ENCODE data around the gene CHKA.

CHKA gene

GRCh38 chr11:68121067-68121899 is at the start of gene CHKA:
Gene CHKA (minus strand): TSS chr11:68121388. CDS start chr11:68121177, 211 bp downstream.
- DNase-seq, result peak; percentile 89 to 98 (median 97)

DNA sequence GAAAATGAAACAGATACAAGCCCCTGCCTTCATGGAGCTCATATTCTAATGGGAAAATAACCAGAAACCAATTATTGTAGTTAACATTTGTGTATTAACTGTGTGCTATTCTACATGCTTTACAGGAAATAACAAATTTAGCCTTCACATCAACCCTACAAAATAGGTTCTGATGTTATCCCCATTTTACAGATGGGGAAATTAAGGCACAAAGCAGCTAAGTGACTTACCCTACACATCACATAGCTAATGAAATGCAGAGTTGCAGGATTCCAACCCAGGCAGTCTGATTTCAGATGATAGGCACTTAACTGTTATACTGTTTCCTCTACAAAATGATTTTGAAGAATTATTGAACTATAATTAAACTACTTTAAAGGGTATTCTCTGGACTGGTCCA is 48.3 kb upstream of the CHKA start:
- DNase-seq, result no peak

- DNase-seq, result no peak
These were observed 47.5 kb upstream of the CHKA start for GRCh38 chr11:68168694-68169093.

GRCh38 chr11:68167474-68167873 is 46.3 kb upstream of the CHKA start:
- DNase-seq, result no peak

DNA sequence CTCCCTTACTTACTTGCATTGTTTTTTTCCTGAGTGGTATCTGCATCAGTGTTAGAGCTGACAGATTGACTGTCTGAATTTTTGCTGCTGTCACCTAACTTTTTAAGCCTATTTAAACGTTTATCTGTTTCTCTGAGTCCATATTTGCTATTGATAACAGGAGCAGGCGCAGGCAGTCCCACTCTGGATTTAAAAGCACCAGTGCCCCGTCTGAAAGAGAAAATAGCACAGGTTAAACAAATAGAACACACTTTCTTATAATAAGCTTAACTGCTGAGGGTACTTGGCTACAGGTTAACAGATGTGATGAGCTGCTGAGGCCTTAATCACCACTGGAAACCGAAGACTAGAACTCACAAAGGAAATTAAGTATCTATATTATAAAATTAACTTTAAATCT is 45.8 kb upstream of the CHKA start:
- DNase-seq, result no peak

DNA sequence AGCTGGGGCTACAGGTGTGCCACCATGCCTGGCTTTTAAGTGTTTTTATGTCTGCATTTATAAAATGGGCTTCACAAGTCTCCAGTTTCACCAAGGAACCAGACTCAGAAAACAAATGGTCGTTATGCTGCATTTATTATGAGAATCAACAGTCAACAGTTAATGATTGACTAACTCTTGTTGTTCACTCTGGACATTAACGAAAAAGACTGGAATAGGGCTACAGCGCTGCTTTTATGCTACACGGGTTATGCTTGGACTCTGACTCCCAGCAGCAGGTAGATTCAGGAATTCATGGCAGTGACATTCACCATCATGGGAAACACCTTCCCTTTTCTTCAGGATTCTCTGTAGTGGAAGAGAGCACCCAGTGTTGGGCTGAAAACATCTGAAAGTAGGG is 44.4 kb upstream of the CHKA start:
- no peak for DNase-seq

GRCh38 chr11:68164437-68164836 is 43.2 kb upstream of the CHKA start:
- DNase-seq, result no peak

DNA sequence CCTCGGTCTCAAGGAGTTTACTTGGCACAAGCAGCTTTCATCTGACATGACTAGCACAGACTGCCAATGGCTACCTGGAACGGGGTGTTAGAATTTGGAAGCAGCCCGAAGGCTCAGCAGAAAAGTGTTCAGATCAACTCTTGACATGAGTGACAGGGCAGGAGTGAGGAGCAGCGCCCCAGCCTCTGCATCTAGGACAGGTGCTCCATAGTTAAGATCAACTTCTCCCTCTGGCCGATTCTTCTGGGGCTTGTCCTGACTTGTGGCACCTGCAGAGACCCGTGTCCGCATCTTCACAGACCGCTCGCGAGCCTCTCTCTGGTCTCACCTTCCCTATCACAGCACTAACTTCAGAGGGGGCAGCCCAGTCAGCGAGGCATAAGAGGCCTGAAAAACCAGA is 42.5 kb upstream of the CHKA start:
- DNase-seq, result no peak

GRCh38 chr11:68160100-68160695 is 39.0 kb upstream of the CHKA start:
- no peak for DNase-seq

GRCh38 chr11:68159665-68160064 is 38.5 kb upstream of the CHKA start:
- no peak for DNase-seq

DNA sequence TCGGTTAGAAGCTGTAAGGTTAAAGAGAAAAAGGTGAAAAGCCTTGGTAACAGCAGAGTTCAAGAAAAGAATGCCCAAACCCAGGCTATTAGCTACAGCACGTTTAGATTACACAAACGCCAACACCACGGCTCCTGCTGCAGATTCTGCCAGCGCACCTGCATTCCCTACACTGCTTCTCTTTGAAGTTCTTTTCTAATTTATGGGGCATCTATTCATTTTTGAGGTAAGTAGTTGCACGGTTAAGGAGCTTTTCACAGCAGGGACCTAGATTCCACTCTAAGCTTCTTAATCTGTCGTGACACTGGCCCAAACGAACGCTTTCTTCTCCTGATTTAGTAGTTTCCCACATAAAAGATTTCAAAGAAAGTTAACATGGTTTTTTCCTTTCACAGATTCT is 38.0 kb upstream of the CHKA start:
- no peak for DNase-seq

GRCh38 chr11:68158580-68158979 is 37.4 kb upstream of the CHKA start:
- DNase-seq, result no peak

DNA sequence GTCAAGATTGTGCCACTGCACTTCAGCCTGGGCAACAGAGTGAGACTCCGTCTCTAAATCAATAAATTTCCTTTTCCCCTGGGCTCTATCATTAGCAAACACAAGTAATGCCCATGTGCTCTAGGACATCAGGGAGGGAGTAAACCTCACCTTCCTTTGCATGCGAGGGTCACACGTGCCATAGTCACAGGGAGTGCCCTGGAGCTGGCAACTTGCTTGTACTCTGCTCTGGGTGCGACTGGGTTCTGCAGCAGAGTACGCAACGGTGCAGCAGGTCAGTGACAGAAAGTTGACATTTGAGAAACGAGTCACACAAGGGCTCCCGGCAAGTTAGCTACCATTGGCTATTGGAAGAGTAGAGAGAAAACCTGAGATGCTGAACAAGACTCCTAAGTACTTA is 32.6 kb upstream of the CHKA start:
- DNase-seq, result no peak

DNA sequence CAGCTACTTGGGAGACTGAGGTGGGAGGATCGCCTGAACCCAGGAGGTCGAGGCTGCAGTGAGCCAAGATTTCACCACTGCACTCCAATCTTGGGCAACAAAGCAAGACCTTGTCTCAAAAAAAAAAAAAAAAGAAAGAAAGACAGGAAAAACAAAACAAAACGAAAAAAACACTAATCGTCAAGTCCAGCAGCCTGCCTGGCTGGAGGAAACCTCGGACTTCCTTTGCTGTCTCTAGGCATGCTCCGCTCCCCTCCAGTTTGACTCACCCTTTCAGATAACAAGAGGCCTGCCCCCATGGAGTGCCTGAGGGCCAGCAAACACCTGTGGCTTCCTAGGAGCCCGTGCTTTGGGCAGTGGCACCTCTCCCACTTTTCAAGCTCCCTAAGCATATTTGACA is 28.8 kb upstream of the CHKA start:
- peak in 2 of 3 experiments; percentile 44 to 70 for DNase-seq

GRCh38 chr11:68149417-68149816 is 28.2 kb upstream of the CHKA start:
- DNase-seq, result peak in 2 of 3 experiments; percentile 76 to 95

GRCh38 chr11:68148879-68149278 is 27.7 kb upstream of the CHKA start:
- DNase-seq, result no peak

DNA sequence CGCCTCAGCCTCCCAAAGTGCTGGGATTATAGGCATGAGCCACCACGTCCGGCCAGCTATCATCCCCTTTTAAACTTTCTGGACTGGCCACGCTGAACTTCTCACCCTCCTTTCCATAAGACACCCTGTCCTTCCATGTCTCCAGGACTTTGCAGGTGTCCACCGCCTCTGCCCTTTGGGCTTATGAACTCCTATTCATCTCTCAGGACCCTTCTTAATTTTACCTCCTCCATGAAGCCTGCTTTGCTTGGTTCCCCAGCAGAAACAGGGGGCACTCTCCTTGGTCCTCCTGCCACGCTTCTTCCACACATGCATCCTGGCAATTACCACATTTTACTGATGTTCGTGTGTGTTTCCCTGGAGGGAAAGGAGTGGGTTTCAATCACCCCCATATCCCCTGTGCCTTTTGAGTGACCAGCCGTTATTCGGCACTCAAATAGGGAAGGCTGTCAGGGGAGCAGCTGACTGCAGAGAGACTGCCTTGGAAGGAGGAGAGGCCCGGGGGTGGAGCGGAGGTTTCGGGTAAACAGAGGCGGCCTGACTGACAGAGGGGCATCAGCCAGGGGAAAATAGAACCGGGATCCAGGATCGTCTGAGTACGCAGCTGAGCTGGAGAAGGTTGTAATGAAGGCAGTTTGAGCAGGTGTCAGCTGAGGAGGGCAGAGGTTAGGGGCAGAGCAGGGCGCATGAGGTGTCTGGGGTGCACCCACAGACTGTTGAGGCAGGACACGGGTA is 27.1 kb upstream of the CHKA start:
- DNase-seq, result no peak

DNA sequence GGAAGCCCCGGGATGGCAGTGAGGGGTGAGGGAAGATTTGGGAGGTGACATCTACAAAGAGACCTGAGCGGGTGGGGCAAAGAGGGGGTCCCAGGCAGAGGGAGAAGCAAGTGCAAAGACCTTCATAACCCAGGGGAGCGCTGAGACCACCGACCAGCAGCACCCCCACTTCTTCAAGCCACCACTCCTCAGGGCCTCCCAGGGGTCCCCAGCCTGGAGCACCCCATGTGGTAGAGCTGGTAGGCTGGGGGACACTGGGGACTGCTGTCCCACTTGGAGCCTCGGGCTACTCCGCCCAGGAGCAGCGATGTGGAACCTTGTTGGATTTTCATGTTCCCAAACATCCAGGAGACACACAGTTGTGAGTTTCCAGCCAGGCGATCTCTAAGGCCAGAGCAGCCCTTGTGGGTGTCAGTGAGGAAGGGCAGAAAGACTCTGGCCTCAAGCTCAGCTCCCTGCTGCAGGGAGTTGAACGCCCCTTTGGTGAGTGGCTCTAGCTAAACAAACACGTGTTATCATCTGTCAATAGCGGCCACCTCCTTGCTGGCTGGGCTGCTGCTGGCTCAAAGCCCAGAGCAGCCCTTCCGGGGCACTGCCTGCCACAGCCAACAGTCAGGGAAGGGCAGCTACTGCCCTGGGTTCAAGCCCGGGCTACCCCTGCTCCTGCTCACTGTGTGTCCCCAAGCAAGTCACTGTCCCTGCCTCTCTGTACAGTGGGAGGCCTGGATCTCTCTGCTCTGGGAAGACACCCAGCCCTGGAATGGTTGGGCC is 25.7 kb upstream of the CHKA start:
- peak; percentile 37 to 91 (median 79) for DNase-seq

DNA sequence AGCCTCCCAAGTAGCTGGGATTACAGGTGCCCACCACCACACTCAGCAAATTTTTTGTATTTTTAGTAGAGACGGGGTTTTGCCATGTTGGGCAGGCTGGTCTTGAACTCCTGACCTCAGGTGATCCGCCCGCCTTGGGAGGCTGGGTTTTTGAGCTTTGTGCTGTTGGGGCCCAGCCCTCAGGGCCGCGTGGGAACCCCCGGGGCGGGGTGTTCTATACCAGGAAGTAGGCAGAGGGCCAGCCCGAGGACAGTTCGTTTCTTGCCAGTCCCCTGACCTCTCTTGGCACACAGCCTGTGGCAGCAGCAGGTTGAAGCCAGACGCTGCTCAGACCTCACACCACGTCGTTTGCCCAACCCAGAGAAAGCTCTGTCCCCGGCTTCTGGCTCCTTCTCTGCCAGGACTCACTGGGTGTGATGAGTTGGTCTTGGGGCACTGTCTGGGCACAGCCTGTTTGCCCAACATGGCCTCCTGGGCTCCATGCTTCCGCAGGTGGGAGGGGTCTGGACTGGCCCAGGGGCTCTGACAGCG is 24.9 kb upstream of the CHKA start:
- DNase-seq, result no peak

GRCh38 chr11:68145120-68145866 is 24.1 kb upstream of the CHKA start:
- DNase-seq, result no peak

DNA sequence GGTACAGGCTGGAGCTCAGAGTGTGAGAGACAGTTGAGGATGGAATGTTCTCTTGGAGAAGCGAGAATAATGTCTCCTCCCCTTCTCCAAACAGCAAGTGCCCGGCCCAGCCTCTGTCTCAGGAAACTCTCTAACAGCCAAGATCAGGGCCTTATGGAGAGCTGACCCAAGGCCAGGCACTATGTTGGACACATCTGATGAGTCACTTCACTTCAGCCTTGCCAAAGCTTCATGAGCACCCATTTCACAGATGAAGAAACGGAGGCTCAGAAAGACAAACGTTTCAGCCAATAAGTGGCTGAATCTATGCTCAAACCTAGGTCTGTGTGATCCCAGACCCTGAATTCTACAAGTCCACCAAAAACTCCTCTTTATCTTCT is 22.1 kb upstream of the CHKA start:
- no peak for DNase-seq
